Stimulated activated CD8-positive, alpha-beta memory T cell treated with anti-CD3 and anti-CD28 coated beads, Interleukin-2, amount 100 ng/mL, for 1 hour (primary cell): ENCODE results near the gene VPS36.
"Not testable (repeated sequence)": the region's sequence is repeated elsewhere in the genome, so short reads cannot be mapped to it uniquely, and the experiment has no call there.

ENCODE experiments used
- DNase-seq, 2 donors: peaks; one replicate each; pipeline ENCODE4 v3.0.0-alpha.2; 2020; ENCODE audit warnings: low read depth in 2 of 2

VPS36 gene

DNA sequence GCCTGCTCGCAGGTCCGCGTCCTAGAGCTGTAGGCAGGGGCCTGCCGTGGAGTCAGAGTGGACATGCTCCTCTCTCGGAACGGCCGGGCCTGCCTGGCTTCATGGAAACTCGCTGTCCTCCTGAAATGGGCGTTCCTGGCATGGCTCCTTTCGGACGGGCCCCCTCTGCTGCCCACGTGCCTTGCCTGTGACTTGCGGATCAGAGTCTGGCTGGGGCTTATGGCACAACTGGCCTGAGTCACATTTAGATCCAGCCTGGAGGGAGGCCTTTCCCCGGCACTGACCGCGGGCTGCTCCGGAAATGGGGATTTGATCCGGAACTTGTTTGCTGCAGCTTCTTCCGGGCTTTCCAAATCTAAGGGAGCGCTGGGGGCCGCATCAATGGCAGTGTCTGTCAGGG, 72.5 kb downstream of the VPS36 start:
- no peak for DNase-seq

DNA sequence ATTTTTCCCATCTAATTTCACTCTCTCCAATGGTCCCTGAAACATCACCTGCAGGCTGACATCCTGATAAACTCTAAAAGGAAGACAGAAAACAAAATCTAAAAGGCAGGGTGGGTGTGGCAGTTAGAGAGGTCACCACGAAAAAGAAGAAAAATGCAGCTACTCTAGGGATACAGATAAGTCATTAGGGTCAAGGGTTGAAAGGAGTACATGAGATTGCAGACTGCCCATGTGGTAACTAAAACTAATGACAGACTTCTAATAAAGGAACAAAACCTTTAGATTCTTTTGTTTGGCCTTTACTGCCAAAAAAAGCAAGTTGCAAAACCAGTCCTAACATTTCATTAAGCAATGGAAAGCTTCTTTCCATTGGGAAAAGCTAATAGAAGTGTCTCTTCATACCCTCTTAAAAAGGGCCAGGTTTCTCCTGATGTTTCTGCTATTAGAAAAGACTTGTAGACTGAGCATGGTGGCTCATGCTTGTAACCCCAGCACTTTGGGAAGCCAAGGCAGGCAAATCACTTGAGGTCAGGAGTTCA, 75.5 kb downstream of the VPS36 start:
- DNase-seq, result no peak

DNA sequence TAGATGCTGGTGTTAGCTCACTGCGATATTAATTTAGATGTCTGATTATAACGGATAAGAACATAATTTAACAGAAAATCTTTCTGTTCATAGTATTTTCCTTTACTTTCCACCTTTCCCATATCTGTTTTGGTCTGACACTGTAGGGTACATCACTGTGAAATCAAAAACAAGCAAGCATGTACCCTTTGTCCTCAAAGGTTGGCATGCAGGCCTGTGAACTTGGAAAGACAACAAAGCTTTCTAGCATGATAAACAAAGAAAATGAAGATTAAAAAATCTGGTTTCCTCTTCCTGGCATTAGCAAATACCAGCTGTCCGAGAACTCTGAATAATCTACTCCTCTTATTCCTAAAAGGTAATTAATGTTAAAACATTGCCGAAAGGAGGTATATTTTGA, 76.0 kb downstream of the VPS36 start:
- no peak for DNase-seq

DNA sequence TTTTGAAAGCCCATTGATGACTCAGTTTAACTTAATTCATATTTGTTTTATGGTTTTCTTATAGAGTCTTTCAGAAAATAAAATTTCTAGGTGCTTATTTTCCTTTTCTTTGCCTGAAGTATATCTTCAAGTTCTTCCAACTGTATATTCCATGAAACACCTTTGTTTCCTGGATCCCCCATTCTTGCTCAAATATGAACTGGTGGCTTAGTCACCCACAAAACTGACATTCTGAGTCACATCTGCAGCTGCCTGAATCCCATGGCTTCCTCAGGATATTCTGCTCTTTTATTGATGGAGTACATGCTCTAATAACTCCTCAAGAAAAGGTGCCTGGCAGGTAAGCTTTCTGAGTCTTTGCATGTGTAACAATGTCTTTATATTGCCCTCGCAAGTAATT, 77.2 kb downstream of the VPS36 start:
- DNase-seq, result not testable (repeated sequence)

DNA sequence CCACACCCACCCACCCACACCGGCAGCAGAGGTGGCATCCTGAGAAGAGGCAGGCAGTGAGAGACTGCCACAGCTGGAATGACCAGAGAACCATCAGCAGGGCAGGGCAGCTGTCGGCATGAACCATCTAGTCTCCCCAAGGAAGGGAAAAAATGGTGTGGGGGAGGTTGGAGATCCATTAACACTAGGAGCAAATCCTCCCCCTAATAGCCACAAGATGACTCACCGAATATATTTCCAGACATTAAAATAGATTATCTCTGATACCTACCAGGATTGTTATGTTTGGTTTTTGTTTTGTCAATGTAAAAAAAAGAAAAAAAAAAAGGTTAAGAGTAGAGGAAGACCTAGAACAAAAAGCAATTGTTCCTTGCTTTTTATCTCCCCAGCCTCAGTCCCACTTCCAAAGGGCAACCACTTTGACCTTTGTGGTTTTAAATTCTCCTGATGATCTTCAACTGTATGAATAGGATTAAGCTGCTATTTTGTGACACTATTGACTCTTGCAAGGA, 78.6 kb downstream of the VPS36 start:
- no peak for DNase-seq

DNA sequence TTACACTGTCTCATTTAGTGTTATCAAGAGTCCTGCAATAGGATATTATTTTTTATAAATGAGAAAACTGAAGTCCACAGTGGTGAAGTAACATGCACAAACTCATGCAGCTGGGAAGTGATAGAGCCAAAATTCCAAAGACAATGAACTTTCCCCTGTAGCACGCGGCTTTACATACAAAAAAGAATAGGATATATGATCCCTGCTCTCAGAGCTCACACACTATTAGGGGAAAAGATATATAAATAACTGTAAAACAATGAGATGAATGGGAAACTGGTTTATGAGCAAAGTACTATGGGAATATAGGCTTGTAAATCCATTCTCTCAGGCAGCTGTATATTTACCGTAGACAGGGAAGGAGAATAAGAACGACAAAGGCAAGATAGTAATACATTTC, 84.1 kb downstream of the VPS36 start:
- DNase-seq, result no peak
